Panc1 (cell line): ENCODE measurements around the gene GPR139. TPM values are rescaled to one million over a fixed set of nuclear protein-coding genes. Genes with fewer than 3 reads are reported as not detected.

Experiments used
- ATAC-seq: fragments of 200-7000 bp; cut with Tn5 transposase; 2 replicates; pipeline ENCODE4 v1.9.1; 2020; ENCODE audit warnings: mild to moderate bottlenecking, moderate library complexity
- BruUV-seq: library from RNA; stranded (reverse); fragments of 400-500 nt; replicated peaks from 2 replicates; lab custom pipeline; 2021; lab: Mats Ljungman, UMichigan
- CTCF ChIA-PET: fragments of 300-600 bp; sonication (Branson Sonifier 250); formaldehyde crosslinking; loops from one replicate; lab custom pipeline; 2022; ENCODE audit warnings: antibody characterized with exemption; lab: Charles Lee
- POLR2A ChIA-PET: fragments of 300-600 bp; sonication (Branson Sonifier 250); formaldehyde crosslinking; loops from one replicate; lab custom pipeline; 2022; ENCODE audit warnings: antibody characterized with exemption; lab: Charles Lee
- DNase-seq: peaks from one replicate; pipeline ENCODE4 v3.0.0-alpha.2; 2010; ENCODE audit warnings: low read depth, low spot score
- H3K27ac ChIP-seq: 2 replicates; pipeline ENCODE4 v1.5.1; 2011; ENCODE audit warnings: mild to moderate bottlenecking, low read length, inconsistent platforms
- H3K27me3 ChIP-seq: fragments of 200-500 bp; sonication (Bioruptor generic); 2 replicates; pipeline ENCODE4 v1.6.0; 2014; ENCODE audit warnings: low read length, inconsistent platforms; ENCODE audit not compliant: control insufficient read depth, insufficient read depth
- H3K36me3 ChIP-seq: fragments of 200-500 bp; sonication (Bioruptor generic); 2 replicates; pipeline ENCODE4 v1.5.1; 2014; ENCODE audit warnings: inconsistent platforms, mild to moderate bottlenecking, low read length, moderate library complexity; ENCODE audit not compliant: control insufficient read depth, insufficient read depth
- H3K4me1 ChIP-seq: 2 replicates; pipeline ENCODE4 v1.5.1; 2011; ENCODE audit warnings: inconsistent platforms, mild to moderate bottlenecking, low read length, moderate library complexity; ENCODE audit not compliant: control insufficient read depth, insufficient read depth
- H3K4me3 ChIP-seq, 2 experiments: 2 replicates each; pipeline ENCODE4 v1.5.1; 2011 to 2012; ENCODE audit warnings: low read depth in 2 of 2, low read length in 2 of 2, mild to moderate bottlenecking in 2 of 2, inconsistent platforms in 1 of 2, moderate library complexity in 1 of 2
- H3K9me3 ChIP-seq: fragments of 200-500 bp; sonication (Bioruptor generic); 2 replicates; pipeline ENCODE4 v1.5.1; 2014; ENCODE audit warnings: low read depth, mild to moderate bottlenecking, inconsistent platforms, low read length, moderate library complexity; ENCODE audit not compliant: control insufficient read depth, insufficient read depth
- CTCF ChIP-seq: fragments of 450-650 bp; IDR thresholded peaks from 2 replicates; pipeline ENCODE4 v1.5.1; 2017; ENCODE audit warnings: mild to moderate bottlenecking
- POLR2AphosphoS5 ChIP-seq: IDR thresholded peaks from 2 replicates; pipeline ENCODE4 v1.6.1; 2012; ENCODE audit warnings: mild to moderate bottlenecking, low read depth, low read length, moderate library complexity
- REST ChIP-seq, 2 experiments: IDR thresholded peaks; 2 replicates each; pipeline ENCODE4 v1.6.1; 2011 to 2012; ENCODE audit warnings: low read depth in 2 of 2, control low read depth in 1 of 2, low read length in 1 of 2, mild to moderate bottlenecking in 1 of 2, moderate library complexity in 1 of 2; ENCODE audit not compliant: insufficient read depth in 1 of 2
- SIN3A ChIP-seq: IDR thresholded peaks from 2 replicates; pipeline ENCODE4 v1.6.1; 2012; ENCODE audit warnings: low read depth, mild to moderate bottlenecking, low read length, moderate library complexity, borderline replicate concordance; ENCODE audit not compliant: insufficient read depth
- TCF7L2 ChIP-seq: IDR thresholded peaks from 2 replicates; pipeline ENCODE4 v1.6.1; 2011; ENCODE audit warnings: mild to moderate bottlenecking, low read depth, low read length, inconsistent platforms
- in situ Hi-C: cut with HindIII; loops from 2 replicates; pipeline ENCODE4 v1.10.0; 2016; ENCODE audit warnings: low sequenced_read_pairs, low pct_unique_long_range_greater_than_20kb
- intact Hi-C: fragments of 100-400 bp; cut with micrococcal nuclease; formaldehyde crosslinking; loops from one replicate; pipeline ENCODE4 v1.10.0; 2022; ENCODE audit not compliant: unreplicated experiment
- total RNA-seq: library from RNA; stranded (reverse); gene quantifications from one replicate; pipeline ENCODE4 v1.2.1, GENCODE V29; 2021; ENCODE audit not compliant: unreplicated experiment

GPR139 gene
- total RNA-seq, 1 experiment from 2014 or later, result not detected

GRCh38 chr16:19984135-19984534 is 89.6 kb downstream of the GPR139 start:
- no peak overlapping the region for H3K4me3 ChIP-seq
- no TSS peak for BruUV-seq
- intact Hi-C loops (loop anchor here (5.0 kb wide), 1 partner anchor 398 kb away; no protein-coding TSS in a partner anchor), in situ Hi-C loops (no loop called here)
- ChIA-PET POLR2A (no interaction called here), CTCF (interaction anchor here (0.9 kb wide), 1 partner anchor 77 kb away, joined by 3 read pairs; no protein-coding TSS in a partner anchor)
- no peaks in the 10 kb centered on the region for H3K4me1 ChIP-seq
- no peak for DNase-seq
- H3K36me3 ChIP-seq, result no peaks in the 10 kb centered on the region
- no peak for ATAC-seq
- no peaks in the 10 kb centered on the region for H3K9me3 ChIP-seq
- H3K27ac ChIP-seq, result no peak overlapping the region
- no peak for TF ChIP-seq POLR2AphosphoS5
- TF ChIP-seq CTCF, result no peak
- no peak for TF ChIP-seq TCF7L2
- TF ChIP-seq REST (IDR thresholded peaks at IDR 0.05; ENCODE audit: insufficient read depth in 1 of 2, low read depth in 2 of 2, low read length in 1 of 2), result no peak
- no peak for TF ChIP-seq SIN3A
- peaks cover 5% of the 10 kb centered on the region; the same call in 1 of the 2 replicates for H3K27me3 ChIP-seq

Other genes with a start within 250 kb of the GPR139 start
- gene GPRC5B, start 189.0 kb downstream of the GPR139 start, total RNA-seq, result 10.4 TPM